NCI-H2081 (cell line): ENCODE data around the gene RUNDC3A.
"Not testable (repeated sequence)": the region's sequence is repeated elsewhere in the genome, so short reads cannot be mapped to it uniquely, and the experiment has no call there.

Source experiments
- DNase-seq, 2 experiments: peaks; one replicate each; lab custom pipeline; 2025; lab: John Stamatoyannopoulos, UW

Gene RUNDC3A

DNA sequence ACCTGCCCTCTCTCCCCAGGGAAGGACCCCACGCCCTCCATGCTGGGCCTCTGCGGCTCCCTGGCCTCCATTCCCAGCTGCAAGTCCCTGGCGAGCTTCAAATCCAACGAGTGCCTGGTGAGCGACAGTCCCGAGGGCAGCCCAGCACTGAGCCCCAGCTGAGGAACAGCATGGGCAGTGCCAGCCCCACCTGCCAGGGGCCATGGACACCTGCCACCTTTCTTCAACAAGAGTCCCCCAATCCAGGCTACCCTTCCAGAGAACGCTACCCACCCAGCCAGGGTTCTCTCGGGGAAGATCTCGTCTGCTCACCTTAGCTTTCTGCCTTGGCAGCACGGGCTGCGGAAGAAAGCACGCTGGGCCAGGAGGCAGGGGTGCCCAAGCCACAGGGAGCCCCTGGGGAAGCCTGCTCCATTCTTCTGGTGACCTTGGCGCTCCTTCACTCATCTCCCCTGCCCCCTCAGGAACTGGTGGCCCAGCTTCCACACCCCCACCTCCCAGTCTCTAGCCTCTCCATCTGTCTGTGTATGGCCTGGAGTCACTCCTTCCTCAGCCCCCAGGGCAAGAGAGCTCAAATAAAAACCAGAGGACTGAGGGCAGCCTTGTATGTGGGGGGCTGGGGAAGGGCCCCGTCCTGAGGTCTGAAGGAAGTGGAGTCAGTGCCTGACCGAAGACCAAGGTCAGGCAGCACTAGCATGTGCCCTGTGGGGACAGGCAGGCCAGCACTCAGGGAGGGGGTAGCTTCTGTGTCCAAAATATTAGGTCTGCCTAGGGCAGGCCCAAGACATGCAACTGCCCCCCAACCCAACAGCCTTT lies 9.9 kb downstream of the RUNDC3A start:
- DNase-seq: no peak

DNA sequence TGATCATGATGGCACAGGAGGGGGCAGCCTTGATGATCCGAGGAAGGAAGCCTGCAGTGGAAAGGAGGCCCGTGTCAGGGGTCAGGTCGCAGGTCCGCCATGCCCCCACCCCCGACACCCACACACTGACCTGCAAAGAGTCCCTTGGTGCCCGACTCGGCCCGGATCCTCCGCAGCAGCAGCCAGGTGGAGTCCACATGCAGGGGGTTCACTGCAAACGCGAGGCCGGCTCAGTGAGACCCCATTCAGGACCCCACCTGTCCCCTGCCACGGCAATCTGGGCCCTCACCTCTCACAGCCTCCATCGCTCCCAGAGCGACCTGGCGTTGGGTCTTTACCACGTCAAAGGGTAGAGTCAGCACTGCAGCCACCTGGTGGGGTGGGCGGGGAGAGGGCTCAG lies 11.7 kb downstream of the RUNDC3A start:
- no peak for DNase-seq

DNA sequence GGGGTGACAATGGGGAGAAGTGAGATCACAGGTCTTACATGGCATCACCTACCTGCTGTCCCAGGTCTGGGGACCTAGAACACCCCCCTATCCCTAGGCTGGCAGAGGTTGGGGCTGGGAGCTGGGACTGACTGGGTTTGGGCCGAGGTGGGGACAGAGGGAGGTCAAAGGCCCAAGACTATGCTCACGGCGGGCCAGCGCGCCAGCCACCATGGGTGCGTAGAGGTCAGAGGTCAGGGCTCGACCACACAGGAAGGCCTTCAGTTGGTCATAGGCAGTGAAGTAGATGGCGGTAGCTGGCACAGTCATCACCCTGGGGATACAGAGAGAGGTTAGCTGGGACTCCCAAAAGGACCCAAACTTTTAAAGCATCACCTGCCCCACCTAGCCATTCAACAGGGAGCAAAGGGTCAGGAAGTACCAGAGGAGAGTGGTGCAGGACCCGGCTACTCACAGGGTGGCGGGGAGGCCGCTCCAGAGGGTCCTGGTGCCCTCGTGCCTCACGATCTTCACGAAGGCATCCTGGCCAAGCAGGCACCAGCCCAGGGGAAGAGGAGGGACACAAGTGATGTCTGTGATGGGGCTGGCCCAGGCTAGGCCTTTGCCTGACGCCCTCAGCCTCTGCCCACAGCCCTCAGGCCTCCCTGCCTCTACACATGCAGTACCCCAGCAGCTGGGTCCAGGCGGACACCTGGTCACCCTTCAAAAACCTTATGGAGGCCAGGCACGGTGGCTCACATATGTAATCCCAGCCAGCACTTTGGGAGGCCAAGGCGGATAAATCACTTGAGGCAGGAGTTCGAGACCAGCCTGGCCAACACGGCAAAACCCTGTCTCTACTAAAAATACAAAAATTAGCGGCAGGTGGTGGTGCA lies 13.1 kb downstream of the RUNDC3A start:
- DNase-seq: no peak

DNA sequence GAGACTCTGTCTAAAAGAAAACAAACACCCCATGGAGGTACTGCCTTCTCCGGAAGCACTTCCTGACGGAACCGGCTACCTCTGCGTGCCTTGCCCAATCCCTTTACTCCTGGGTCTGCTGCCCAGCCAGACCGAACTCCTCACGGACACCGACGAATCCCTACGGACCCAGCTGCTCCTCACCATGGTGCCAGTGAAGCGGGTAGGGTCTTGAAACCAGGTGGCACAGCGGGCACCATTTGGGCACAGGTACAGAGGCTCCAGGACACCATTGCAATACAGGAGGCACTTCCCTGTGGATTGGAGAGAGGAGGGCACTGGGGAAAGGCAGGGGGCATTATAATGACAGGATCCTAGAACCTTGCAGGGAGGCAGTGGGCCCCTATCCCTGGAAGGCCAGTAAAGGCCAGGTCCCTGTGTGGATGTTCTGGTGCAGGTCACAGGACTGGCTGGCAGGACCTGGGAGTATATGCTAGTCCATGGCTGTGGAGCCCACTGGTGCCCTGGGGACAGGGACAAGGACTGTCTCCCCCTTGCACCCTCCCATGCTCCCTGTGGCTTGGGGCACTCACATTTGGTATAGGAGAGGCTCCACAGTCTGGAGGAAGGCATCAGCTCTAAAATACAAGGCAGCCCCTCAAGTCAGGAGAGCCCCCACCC lies 14.0 kb downstream of the RUNDC3A start:
- no peak for DNase-seq

DNA sequence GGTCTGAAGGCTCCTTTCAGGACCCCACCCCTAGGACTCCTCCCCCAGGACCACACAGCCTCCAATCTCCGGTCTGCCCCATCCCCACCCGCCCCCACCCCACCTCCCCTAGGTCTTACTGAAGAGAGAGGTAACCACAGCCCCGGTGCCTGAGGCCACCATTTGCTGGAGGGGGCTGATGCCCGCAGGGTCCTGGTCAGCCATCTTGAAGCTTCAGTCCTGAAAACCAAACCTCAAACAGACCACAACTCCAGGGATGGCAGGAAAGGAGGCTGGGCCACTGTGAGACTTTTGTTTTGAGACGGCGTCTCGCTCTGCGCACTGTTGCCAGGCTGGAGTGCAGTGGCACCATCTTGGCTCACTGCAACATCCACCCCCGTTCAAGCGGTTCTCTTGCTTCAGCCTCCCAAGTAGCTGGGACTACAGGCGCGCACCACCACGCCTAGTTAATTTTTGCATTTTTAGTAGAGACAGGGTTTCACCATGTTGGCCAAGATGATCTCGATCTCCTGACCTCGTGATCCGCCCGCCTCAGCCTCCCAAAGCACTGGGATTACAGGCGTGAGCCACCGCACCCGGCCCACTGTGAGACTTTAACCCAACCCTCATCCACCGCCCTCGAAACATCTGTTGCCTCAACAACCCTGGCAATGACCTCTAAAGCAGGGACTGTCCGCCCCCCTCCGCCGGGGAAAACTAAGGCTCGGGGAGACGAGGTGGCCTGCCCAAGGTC lies 15.1 kb downstream of the RUNDC3A start:
- DNase-seq: no peak

DNA sequence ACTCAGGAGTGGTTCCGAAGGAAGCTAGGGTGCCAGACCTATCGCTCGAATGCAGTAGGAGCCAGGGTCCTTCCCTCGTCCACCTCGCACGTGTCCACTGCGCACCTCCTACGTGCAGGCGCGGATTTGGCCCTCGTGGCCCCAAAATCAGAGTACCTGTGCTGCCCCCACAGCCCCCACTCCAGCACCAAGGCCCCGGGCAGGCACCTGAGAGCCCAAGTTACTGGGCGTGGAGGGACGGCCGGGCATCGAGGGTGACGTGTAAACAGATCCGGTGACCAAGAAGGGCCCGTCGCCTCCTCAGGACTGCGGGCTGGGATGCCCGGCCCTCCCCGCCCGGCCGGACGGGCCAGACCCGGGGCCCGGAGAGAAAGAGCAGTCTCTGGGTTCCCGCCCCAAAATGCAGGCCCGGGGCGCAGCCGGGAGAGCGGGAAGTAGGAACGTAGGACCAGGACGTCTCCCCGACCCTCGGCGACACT lies 15.7 kb downstream of the RUNDC3A start:
- no peak for DNase-seq

DNA sequence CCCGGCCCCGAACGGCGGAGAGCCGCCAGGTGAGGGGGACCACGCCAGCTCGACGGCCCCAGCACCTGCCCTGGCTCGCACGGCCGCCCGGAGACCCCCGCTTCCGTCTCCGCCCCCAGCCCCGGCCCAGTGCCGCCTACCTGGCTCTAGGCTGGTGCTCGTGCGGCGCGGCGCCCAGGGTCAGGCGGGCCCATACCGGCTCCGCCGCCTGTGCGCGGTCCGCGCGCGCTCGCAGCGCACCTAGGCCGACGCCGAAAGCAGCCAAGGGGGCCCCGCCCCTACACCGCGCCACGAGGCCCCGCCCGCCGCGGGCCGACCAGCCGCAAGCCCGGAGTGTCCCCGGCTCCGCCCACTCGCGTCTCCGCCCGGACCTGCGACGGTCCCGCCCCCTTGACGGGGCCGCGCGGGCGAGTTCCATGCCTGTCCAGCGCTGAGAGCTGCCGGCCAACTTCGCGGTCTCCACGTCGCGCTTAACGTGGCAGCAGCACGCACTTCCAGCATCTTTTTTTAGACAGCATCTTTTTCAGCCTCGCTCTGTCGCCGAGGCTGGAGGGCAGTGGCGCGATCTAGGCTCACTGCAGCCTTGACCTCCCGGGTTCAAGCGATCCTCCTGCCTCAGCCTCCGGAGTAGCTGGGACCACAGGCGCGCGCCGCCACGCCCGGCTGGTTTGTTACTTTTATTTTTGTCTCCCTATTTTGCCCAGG lies 16.3 kb downstream of the RUNDC3A start, which contains the start of gene SLC25A39:
SLC25A39 (minus strand) TSS at position 253 of the 705 bp plus-strand sequence. CDS start 1,261 bp downstream, outside the sequence.
- peak; percentile 89 to 95 for DNase-seq

DNA sequence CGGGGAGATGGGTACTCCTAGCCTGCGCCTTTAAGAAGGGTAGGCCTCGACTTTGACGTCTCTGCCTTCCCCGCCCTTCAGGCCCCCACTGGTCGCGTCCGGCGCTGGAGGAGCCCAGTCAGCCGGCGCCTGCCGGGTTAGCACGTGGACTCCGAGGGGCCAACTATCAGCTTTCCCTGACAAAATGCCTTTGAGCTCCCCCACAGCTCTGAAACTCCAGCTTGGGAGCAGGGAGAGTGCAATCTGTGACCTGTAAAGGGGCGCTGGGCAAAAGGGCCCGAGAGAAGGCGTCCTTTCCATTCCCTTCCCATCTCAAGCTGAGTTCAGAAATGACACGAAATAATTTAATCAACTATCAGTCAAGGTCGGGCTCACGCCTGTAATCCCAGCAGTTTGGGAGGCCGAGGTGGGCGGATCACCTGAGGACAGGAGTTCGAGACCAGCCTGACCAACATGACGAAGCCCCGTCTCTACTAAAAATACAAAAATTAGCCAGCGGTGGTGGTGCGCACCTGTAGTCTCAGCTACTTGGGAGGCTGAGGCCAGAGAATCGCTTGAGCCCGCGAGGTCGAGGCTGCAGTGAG lies 18.6 kb downstream of the RUNDC3A start:
- peak; percentile 97 to 98 for DNase-seq

DNA sequence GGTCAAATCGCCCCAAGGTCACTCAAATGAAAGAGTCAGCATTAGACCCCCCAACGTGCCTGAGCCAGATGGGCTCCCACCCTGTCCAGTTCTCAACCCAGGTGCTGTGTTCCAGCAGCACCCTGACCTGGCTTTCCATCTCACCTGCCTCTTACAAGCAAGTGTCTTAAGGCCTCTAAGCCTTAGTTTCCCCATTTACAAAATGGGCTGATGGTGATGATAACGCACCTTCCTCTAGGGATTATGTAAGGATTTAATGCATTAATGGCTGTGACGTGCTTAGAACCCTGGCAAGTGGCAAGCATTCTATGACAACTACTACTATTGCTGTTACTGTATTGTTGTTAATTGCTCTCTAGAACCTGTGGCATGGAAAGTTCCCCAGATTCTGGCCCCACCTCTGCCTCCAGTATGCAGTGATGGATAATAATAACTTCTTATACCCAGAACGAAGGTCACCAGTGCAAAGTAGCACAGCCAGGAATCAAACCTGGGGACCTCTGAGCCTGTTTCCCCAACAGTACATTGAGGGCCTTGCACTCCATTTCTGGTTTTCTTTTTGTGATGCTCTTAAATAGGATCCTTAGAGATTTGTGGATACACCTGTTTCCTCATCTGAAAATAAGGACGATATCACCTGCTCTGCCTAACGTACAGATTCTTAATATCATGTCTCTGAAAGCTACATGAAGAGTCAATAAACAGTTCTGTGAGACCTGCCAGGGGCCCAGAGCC lies 19.5 kb downstream of the RUNDC3A start:
- no peak for DNase-seq

DNA sequence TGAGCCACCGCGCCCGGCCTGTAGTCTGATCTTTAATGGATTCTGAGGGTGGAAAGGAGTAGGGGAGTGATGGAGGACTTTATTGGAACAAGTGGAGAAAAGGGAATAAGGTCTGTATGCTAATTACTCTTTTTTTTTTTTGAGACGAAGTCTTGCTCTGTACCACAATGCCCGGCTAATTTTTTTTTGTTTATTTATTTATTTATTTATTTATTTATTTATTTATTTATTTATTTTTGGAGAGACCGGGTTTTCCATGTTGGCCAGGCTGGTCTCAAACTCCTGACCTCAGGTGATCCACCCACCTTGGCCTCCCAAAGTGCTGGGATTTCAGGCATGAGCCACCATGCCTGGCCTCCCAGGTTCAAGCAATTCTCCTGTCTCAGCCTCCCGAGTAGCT lies 21.1 kb downstream of the RUNDC3A start:
- DNase-seq: not testable (repeated sequence)

DNA sequence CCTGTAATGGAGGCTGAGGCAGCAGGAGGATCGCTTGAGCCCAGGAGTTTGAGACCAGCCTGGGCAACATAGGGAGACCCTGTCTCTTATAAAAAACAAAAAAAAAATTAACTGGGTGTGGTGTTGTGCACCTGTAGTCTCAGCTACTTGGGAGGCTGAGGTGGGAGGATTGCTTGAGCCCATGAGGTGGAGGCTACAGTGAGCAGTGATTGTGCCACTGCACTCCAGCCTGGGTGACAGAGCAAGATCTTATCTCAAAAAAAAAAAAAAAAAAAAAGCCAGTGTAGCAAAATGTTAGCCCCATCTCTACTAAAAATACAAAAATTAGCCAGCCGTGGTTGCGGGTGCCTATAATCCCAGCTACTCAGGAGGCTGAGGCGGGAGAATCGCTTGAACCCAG lies 21.9 kb downstream of the RUNDC3A start:
- DNase-seq: not testable (repeated sequence)

DNA sequence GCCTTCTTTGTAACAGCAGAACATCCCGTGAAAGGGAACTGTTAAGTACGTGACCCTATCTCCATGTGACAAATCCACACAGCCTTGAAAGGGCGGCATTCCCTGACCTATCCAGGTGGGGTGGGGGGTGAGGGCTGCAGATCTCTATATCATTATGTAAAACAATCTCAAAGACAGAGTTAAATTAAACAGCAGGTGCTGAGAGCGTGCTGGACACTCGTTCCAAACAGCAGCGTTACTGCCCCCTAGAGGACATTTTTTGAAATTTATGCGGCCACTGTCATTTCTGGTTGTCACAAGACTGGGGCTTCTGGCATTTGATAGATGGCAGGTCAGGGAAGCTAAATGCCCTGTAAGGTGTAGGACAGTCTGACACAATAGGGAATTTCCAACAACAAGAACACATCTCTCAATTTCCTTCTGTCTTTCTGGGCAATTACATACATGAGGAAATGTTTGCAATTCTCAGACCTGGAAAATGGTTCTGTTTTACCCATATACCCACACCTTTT lies 22.9 kb downstream of the RUNDC3A start:
- peak; percentile 77 to 86 for DNase-seq

DNA sequence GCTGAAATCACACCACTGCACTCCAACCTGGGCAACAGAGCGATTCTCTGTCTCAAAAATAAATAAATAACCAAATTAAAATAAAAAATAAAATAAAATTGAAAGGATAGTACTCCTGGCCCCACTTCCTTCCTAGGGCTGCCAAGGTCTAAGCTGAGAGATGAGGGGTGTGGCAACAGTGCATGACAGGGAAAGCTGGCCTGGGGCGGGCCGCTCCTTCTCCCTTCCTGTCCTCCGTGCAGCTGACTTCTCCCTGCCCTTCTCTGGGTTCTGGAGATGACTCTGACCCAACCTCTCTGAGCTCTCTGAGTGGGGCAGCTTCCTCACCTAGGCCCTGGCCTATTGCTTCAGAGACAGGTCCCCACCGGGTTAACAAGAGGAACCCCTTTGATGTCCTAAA lies 25.0 kb downstream of the RUNDC3A start:
- no peak for DNase-seq

DNA sequence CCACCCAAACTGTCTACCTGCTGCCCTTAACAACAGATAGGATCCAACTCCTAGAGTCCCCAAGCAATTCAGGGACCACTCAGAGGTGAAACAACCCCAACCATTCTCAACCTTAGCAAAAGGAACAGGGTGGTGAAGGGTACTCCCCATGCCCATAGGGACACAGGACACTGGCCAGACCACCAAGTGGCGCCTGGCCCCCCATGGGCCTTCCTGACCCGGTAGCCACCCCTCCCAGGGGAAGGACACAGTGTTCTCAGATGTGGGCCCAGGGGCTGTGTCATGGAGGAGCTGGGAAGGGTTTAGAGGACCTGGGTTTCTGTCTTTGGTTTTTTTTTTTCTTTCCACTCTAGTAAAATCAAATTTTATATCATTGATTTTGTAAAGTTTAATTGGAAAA lies 25.9 kb downstream of the RUNDC3A start:
- DNase-seq: no peak

DNA sequence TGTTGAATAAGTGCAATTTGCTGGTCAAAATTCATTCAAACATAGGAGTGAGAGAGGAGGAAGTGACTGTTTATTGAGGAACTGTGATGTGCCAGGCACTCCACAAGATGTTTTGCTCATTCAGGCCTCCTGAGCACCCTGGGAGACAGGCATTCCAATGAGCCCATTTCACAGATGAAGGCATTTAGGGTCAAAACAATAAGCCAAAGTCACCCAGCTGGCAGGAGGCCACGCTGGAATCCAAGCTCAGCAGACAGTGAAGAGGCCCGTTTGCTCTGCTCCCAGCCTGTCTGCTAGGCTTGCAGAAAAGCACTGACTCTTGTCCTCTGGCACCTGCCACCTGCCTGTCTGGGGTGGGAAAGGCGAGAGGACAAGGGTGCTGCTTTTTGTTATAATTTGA lies 26.3 kb downstream of the RUNDC3A start:
- DNase-seq: no peak

DNA sequence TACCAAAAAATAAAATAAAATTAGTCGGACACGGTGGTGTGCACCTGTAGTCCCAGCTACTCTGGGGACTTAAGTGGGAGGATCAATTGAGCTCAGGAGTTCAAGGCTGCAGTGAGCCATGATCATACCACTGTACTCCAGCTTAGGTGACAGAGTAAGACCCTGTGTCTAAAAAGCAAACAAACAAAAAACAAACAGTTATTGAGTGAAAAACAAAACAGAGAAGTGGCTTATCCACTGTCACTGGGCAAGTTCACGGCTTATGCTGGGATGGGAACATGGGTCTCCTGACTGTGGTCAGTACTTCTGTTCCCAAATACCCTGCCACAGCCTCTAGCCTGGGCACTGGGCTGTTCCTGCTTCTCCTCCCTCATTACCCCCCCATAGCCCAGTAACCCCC lies 27.2 kb downstream of the RUNDC3A start:
- DNase-seq: no peak

DNA sequence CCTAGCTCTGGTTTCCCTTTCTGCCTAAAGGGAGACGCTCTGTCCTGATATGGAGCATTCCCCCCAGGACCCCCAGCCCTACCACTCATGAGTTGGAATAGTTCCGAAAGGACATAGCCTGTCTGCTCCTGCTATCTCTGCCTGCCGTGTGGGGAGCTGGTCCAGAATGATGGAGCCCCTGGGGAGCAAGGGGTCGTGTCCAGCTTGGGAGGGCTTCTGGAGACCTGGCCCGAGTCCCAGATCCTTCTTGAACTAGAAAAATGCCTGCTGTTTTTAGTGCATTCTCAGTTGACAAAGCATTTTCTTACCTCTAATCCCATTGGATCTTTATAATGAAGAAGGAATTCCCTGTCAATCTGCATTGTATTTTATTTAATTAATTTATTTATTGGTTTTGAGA lies 27.6 kb downstream of the RUNDC3A start:
- DNase-seq: no peak

DNA sequence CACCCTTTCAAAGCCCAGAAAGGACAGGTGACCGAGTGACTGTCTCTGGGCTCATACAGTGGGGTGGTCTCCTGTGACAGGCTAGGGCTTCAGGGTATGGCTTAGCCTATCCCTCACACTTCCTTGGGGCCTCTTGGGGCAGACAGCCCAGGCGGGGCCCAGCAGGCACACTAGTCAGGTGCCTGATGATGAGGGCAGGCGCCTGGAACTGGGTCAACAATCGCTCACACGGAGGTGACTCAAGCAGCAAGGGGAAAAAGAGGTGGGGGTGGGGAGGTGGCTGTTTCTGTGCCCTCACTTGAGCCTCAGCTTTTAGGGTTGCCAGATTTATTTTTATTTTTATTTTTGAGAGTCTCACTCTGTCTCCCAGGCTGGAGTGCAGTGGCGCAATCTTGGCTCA lies 30.3 kb downstream of the RUNDC3A start:
- no peak for DNase-seq

DNA sequence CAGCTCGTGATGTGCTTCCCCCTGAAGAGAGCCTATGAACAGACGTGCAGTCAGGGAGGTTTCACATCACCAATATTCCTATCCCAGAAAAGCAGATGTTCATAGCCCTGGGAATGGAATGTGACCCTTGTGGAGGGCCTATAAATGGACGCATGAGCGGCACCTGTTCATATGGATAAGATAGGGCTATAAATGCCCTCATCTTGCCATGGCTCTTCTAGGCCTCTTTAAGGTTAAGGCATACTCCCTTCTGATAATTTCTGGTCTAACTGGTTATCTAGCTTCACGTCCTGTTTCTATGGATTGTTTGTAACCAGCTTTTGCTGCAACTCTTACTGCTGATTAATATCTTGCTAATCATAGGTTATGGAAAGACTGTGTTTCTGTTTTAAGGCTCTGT lies 32.2 kb downstream of the RUNDC3A start:
- not testable (repeated sequence) for DNase-seq
